HUES6 (cell line): Measurements from ENCODE around the gene CUBN.

Experiments
- H3K27ac ChIP-seq: 2 replicates; pipeline ENCODE4 v1.7.0; 2013; ENCODE audit warnings: low read depth, mild to moderate bottlenecking, low read length, inconsistent platforms
- H3K27me3 ChIP-seq: 2 replicates; pipeline ENCODE4 v1.6.1; 2013; ENCODE audit warnings: low read length; ENCODE audit not compliant: control insufficient read depth, insufficient read depth
- H3K36me3 ChIP-seq: 2 replicates; pipeline ENCODE4 v1.6.1; 2013; ENCODE audit warnings: low read length; ENCODE audit not compliant: control insufficient read depth, insufficient read depth
- H3K4me1 ChIP-seq: 2 replicates; pipeline ENCODE4 v1.6.1; 2013; ENCODE audit warnings: low read length; ENCODE audit not compliant: control insufficient read depth, insufficient read depth
- H3K4me3 ChIP-seq: 2 replicates; pipeline ENCODE4 v1.5.1; 2013; ENCODE audit warnings: low read depth, low read length
- H3K9ac ChIP-seq: one replicate; pipeline ENCODE4 v1.6.1; 2013; ENCODE audit warnings: mild to moderate bottlenecking, low read length
- H3K9me3 ChIP-seq: 2 replicates; pipeline ENCODE4 v1.6.1; 2013; ENCODE audit warnings: low read depth, low read length; ENCODE audit not compliant: control insufficient read depth, insufficient read depth

CUBN gene

DNA sequence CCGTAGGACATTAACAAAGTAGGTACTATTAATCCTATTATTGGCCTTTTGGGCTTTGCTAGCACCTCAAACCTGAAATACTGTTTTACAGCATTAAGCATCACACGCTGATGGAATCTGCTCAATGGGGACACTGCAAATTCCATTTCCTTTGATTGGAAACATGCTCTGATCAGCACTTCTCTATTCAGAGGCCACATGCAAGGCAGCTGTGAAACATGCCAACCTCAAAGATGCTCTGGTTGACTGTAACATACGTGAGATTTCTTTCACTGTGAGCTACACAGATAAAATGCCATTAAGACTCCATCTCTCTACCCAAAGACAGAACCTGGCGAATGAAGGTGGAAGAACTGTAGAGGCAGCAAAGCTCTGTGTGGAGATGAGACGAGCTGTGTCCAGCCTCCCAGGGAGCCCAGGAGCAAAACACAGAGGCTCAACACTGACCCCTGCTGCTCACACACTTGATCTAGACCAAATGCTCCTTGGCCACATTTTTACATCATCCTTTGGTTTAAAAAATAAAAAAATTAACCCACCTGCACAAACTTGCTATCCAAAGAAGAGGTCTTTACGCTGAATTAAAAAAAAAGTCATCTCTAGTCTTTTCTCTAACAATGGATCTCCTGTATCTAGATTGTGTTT, 320.4 kb downstream of the CUBN start:
- Histone ChIP-seq H3K36me3 (peaks cover 3% of the 10 kb centered on the region; the same call in 1 of the 2 replicates), H3K4me1 (no peaks in the 10 kb centered on the region), H3K27ac (no peak overlapping the region), H3K9me3 (0 out of 2 replicates have a peak, but pooled peaks cover 1% of the 10 kb centered on the region), H3K27me3 (no peaks in the 10 kb centered on the region), H3K9ac (no peak overlapping the region), H3K4me3 (no peak overlapping the region)

- H3K27ac ChIP-seq = no peak overlapping the region
- H3K36me3 ChIP-seq = no peaks in the 10 kb centered on the region
- no peak overlapping the region for H3K9ac ChIP-seq
- peaks cover 9% of the 10 kb centered on the region for H3K4me1 ChIP-seq
- no peak overlapping the region for H3K4me3 ChIP-seq
- 0 out of 2 replicates have a peak, but pooled peaks cover 2% of the 10 kb centered on the region for H3K9me3 ChIP-seq
- H3K27me3 ChIP-seq = no peaks in the 10 kb centered on the region
These were observed 325.5 kb downstream of the CUBN start for GRCh38 chr10:16804123-16804522.

GRCh38 chr10:16803464-16803863, 326.1 kb downstream of the CUBN start:
- H3K9ac ChIP-seq = no peak overlapping the region
- no peaks in the 10 kb centered on the region for H3K36me3 ChIP-seq
- no peaks in the 10 kb centered on the region for H3K27me3 ChIP-seq
- peaks cover 9% of the 10 kb centered on the region for H3K4me1 ChIP-seq
- 0 out of 2 replicates have a peak, but pooled peaks cover 2% of the 10 kb centered on the region for H3K9me3 ChIP-seq
- H3K4me3 ChIP-seq = no peak overlapping the region
- H3K27ac ChIP-seq = no peak overlapping the region

DNA sequence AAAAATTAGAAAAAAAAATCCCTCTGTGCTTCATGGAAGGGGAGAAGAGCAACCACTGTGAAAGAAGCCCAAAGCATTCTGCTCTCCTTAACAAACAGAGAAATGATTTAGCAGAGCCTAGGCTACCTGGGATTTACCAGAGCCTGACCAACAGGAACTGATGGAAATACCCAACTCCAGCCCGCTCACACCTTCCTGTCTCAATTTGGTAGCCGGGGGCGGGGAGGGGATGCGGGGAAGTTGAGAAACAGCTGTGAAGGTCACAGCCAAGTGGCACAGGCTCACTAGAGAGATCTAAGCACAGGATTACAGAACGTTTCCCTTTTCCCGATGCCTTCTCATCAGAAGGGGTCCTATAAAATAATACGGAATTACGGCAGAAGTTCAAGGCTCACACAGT, 330.0 kb downstream of the CUBN start:
- no peaks in the 10 kb centered on the region for H3K27me3 ChIP-seq
- H3K27ac ChIP-seq = 0 out of 2 replicates have a peak overlapping the region, but pooled peaks have one; percentile 53
- H3K4me1 ChIP-seq = peaks cover 9% of the 10 kb centered on the region
- H3K4me3 ChIP-seq = no peak overlapping the region
- H3K9ac ChIP-seq = no peak overlapping the region
- H3K9me3 ChIP-seq = 0 out of 2 replicates have a peak, but pooled peaks cover 2% of the 10 kb centered on the region
- no peaks in the 10 kb centered on the region for H3K36me3 ChIP-seq

DNA sequence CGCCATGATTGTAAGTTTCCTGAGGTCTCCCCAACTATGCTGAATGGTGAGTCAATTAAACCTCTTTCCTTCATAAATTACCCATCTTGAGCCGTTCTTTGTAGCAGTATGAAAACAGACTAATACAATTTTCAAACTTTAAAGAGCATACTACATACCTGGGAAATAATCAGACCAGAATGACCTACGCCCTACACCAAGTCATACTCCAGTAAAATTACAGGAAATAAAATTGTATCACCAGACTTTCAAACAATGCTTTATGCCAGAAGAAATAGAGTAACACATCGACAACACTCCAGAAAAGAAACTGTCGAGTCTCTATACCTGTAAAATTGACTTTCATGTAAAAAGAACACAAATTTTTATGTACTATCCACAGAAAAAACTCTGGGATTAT, 331.0 kb downstream of the CUBN start:
- H3K9ac ChIP-seq = no peak overlapping the region
- peaks cover 9% of the 10 kb centered on the region for H3K4me1 ChIP-seq
- no peaks in the 10 kb centered on the region for H3K27me3 ChIP-seq
- no peak overlapping the region for H3K4me3 ChIP-seq
- no peaks in the 10 kb centered on the region for H3K36me3 ChIP-seq
- H3K9me3 ChIP-seq = 0 out of 2 replicates have a peak, but pooled peaks cover 4% of the 10 kb centered on the region
- H3K27ac ChIP-seq = no peak overlapping the region

DNA sequence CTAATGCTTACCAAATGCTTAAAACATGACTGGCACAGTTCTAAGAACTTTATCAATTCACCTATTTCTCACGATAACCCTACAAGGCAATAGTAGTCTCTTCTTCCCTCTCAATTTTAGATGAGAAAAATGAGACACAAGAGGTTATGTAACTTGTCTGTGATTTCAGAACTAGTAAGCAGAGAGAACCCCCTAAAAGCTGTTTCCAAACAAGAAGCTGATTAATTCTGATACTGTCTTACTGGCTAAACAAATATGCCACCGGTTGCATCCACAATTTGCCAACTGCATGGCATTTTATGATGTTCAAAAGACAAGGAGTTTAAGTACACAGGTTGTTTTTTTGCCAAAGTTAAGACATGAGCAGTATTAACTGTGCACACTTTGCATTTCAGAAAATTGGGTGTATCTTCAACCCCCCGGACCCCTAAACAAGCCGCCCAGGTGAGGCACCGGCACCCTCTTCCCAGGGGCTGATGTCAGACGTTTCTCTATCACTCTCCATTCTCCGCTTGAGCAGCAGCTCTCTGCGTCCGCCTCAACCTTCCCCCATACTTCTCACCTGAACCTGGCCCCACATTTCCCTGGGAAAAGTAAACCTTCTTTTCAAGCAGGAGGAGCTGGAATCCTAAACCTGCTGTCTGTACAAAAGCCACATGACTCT, 334.1 kb downstream of the CUBN start:
- Histone ChIP-seq H3K4me1 (peaks cover 9% of the 10 kb centered on the region; the same call in 1 of the 2 replicates), H3K4me3 (no peak overlapping the region), H3K9me3 (0 out of 2 replicates have a peak, but pooled peaks cover 8% of the 10 kb centered on the region), H3K27me3 (no peaks in the 10 kb centered on the region), H3K36me3 (0 out of 2 replicates have a peak, but pooled peaks cover under 1% of the 10 kb centered on the region), H3K9ac (no peak overlapping the region), H3K27ac (no peak overlapping the region)

DNA sequence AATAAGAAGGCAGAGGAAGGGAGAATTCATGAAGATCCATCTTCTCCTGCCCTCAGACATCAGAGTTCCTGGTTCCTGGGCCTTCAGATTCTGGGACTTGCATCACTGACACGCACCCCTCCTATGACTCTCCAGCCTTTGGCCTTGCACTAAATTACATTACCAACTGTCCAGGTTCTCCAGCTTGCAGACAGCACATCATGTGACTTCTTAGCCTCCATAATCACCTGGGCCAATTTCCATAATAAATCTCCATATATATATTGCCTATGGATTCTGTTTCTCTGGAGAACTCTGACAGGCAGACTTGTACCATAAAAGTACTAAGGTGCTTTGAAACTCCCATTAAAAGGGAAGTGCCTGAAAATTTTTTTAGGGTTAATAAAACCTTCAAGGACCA, 335.6 kb downstream of the CUBN start:
- Histone ChIP-seq H3K27ac (no peak overlapping the region), H3K4me1 (no peaks in the 10 kb centered on the region), H3K4me3 (no peak overlapping the region), H3K36me3 (peaks cover 4% of the 10 kb centered on the region), H3K27me3 (no peaks in the 10 kb centered on the region), H3K9me3 (0 out of 2 replicates have a peak, but pooled peaks cover 8% of the 10 kb centered on the region), H3K9ac (no peak overlapping the region)

DNA sequence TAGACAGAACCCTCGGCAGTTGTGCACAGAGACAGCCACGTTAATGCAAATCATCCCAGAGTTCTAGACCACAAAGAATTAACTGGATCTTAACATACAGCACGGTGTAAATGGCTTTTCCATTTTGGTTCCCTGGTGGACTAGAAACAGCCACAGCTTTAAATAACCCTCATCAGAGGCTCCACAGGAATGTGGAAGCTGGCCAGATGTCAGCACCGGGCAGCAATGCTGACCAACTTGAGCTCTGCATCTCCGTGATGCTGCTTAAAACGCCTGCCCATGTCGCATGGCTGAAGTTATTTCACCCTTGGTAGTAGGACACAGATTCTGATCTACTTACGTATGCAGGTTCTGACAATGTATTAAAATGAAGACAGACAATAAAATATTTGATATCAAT, 336.9 kb downstream of the CUBN start:
- Histone ChIP-seq H3K9me3 (0 out of 2 replicates have a peak, but pooled peaks cover 8% of the 10 kb centered on the region), H3K36me3 (peaks cover 4% of the 10 kb centered on the region), H3K9ac (no peak overlapping the region), H3K4me1 (no peaks in the 10 kb centered on the region), H3K27me3 (no peaks in the 10 kb centered on the region), H3K27ac (no peak overlapping the region), H3K4me3 (no peak overlapping the region)

DNA sequence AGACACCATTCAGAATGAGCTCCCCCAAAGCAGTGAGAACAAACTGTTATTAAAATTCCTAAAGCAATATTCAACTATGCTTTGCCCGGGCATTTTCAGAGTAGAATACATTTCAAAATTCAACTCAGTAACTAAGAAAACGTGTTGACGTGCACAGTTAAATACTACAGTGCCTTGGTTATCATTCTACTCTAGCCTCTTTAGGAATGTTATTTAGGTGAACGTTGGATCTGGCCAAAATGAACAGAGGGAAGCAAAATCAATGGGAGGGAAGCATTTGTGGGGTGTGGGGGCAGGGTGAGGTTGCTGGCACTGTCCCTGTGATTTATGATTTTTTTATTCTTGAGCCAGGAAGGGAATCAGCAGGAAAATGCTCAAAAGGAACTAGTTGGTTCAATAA, 339.8 kb downstream of the CUBN start:
- Histone ChIP-seq H3K27me3 (no peaks in the 10 kb centered on the region), H3K9ac (no peak overlapping the region), H3K36me3 (peaks cover 4% of the 10 kb centered on the region), H3K4me3 (no peak overlapping the region), H3K4me1 (no peaks in the 10 kb centered on the region), H3K9me3 (0 out of 2 replicates have a peak, but pooled peaks cover 8% of the 10 kb centered on the region), H3K27ac (no peak overlapping the region)

DNA sequence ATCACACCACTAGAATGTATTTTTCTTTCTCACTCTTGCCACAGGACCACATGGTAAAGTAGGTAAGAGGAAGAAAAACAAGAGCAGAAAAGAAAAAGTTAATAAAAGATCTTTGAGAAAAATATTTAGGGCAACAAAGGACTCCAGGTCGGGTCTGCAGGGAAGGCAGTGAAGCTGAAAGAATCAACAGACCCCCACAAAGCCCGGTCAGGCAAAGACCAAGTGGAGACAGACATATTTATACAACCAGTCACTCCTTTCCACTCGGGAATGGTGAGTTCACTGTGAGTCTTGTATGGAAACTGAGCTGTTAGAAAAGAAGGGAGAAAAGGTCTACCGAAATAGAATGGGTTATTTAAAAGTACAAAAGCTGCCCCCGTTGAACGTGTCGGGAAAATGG, 340.4 kb downstream of the CUBN start:
- no peaks in the 10 kb centered on the region for H3K27me3 ChIP-seq
- no peak overlapping the region for H3K9ac ChIP-seq
- H3K4me1 ChIP-seq = no peaks in the 10 kb centered on the region
- peaks cover 4% of the 10 kb centered on the region for H3K36me3 ChIP-seq
- no peak overlapping the region for H3K27ac ChIP-seq
- H3K4me3 ChIP-seq = no peak overlapping the region
- H3K9me3 ChIP-seq = 0 out of 2 replicates have a peak, but pooled peaks cover 10% of the 10 kb centered on the region

GRCh38 chr10:16788778-16789177, 340.8 kb downstream of the CUBN start:
- no peaks in the 10 kb centered on the region for H3K4me1 ChIP-seq
- H3K27me3 ChIP-seq = no peaks in the 10 kb centered on the region
- no peak overlapping the region for H3K27ac ChIP-seq
- H3K9ac ChIP-seq = no peak overlapping the region
- H3K9me3 ChIP-seq = 0 out of 2 replicates have a peak, but pooled peaks cover 8% of the 10 kb centered on the region
- H3K36me3 ChIP-seq = peaks cover 4% of the 10 kb centered on the region
- H3K4me3 ChIP-seq = no peak overlapping the region
